Prostate gland (tissue), 2 donors: ENCODE data around the gene APOD.

Source experiments
- POLR2A ChIP-seq: fragments of 450-650 bp; IDR thresholded peaks from one replicate; pipeline ENCODE4 v1.6.1; 2016; ENCODE audit warnings: antibody characterized with exemption, mild to moderate bottlenecking
- POLR2AphosphoS5 ChIP-seq: sonication (generic); formaldehyde crosslinking; IDR thresholded peaks from one replicate; pipeline ENCODE4 v1.6.1; 2017; ENCODE audit warnings: antibody characterized with exemption
- TF ChIP-seq, protein P1 (sequence below), 4 experiments: fragments of 200-600 bp in 2 of 4; fragments of 450-650 bp in 2 of 4; sonication (generic) in 2 of 4; IDR thresholded peaks; 1 replicate in 3 of 4; 2 replicates in 1 of 4; pipeline ENCODE4 v1.5.1; 2016 to 2019; ENCODE audit warnings: antibody characterized with exemption in 4 of 4, mild to moderate bottlenecking in 2 of 4, moderate library complexity in 2 of 4

DNA sequence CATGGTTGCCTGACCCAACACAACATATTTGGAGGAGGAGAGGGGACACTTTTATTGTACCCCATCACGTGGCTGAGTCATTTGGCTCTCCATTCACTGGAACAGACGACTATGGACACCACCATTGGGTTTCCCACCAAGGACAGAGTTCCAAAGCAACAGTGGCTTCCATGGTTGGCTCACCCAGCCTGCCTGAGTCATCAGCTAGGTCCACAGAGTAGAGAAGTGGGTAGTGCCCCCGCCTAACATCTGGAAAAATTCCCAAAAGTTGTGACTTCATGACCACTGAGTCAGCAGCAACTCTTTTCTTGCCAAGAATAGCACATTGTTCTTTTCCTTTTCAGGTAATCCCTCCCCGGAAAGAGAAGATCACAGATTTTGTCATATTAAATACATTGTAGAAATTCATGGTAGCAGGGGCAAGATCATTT, 37.6 kb downstream of the APOD start:
- TF ChIP-seq, protein P1, sequence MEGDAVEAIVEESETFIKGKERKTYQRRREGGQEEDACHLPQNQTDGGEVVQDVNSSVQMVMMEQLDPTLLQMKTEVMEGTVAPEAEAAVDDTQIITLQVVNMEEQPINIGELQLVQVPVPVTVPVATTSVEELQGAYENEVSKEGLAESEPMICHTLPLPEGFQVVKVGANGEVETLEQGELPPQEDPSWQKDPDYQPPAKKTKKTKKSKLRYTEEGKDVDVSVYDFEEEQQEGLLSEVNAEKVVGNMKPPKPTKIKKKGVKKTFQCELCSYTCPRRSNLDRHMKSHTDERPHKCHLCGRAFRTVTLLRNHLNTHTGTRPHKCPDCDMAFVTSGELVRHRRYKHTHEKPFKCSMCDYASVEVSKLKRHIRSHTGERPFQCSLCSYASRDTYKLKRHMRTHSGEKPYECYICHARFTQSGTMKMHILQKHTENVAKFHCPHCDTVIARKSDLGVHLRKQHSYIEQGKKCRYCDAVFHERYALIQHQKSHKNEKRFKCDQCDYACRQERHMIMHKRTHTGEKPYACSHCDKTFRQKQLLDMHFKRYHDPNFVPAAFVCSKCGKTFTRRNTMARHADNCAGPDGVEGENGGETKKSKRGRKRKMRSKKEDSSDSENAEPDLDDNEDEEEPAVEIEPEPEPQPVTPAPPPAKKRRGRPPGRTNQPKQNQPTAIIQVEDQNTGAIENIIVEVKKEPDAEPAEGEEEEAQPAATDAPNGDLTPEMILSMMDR (IDR thresholded peaks at IDR 0.05), result no peak
- TF ChIP-seq POLR2A, result no peak
- TF ChIP-seq POLR2AphosphoS5, result peak; percentile 38
